ENCODE measurements around the gene UCHL3. TPM values are rescaled to one million over a fixed set of nuclear protein-coding genes. Genes with fewer than 3 reads are reported as not detected.

UCHL3 gene
- total and polyA plus RNA-seq, 2 experiments from 2014 or later: 64.6 to 143 TPM

DNA sequence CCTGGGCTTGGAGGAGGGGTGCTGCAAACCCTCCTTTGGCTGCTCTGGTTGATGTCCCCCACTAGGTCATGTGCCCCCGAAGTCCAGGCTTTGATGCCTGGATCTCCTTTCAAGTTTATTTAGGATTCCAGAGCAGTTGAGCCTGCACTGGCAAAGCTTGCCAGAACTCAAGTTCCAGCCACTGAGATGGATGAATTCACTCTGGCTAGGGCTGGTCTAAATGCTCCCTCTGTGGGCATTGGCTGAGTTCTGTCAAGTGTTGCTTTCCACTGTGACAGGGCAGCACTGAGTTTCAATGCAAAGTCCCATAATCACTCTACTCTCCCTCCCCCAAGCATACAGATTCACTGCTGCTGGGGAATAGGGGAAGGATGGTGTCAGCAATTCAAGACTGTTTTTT is 68.7 kb downstream of the UCHL3 start (continued):
- TF ChIP-seq ZNF462 (CRISPR knock-in tag; IDR thresholded peaks at IDR 0.05) (no peak), EZH2 (IDR thresholded peaks at IDR 0.05; ENCODE audit: low read depth, unreplicated experiment) (no peak)

- TF ChIP-seq ZNF462 (CRISPR knock-in tag; IDR thresholded peaks at IDR 0.05) (no peak), EZH2phosphoT487 (IDR thresholded peaks at IDR 0.05; ENCODE audit: unreplicated experiment) (no peak), EZH2 (IDR thresholded peaks at IDR 0.05; ENCODE audit: low read depth, unreplicated experiment) (no peak), NANOG (IDR thresholded peaks at IDR 0.05; ENCODE audit: borderline replicate concordance) (no peak), CREB1 (CRISPR knock-in tag; IDR thresholded peaks at IDR 0.05; ENCODE audit: low read depth) (no peak), JUNB (IDR thresholded peaks at IDR 0.05; ENCODE audit: unreplicated experiment) (no peak), ETS1 (IDR thresholded peaks at IDR 0.05) (no peak), STAT1 (IDR thresholded peaks at IDR 0.05; ENCODE audit: unreplicated experiment) (no peak)
- Histone ChIP-seq H3F3A (replicated peaks; ENCODE audit: low read depth) (no peaks in the 10 kb centered on the region), H3K4me2 (no peak overlapping the region)
Measured at GRCh38 chr13:75620020-75620419, 70.4 kb downstream of the UCHL3 start.

More at GRCh38 chr13:75620020-75620419, 70.4 kb downstream of the UCHL3 start:
- no peak overlapping the region for H3K27ac ChIP-seq (ENCODE audit: low read depth)
- Mint-ChIP-seq H3K4me3 (no peak overlapping the region), H3K9me3 (no peaks in the 10 kb centered on the region), H3K4me1 (no peaks in the 10 kb centered on the region), H3K36me3 (ENCODE audit: low read depth) (no peaks in the 10 kb centered on the region), H3K27ac (no peak overlapping the region), H3K27me3 (ENCODE audit: insufficient read depth, low read depth, poor library complexity) (no peaks in the 10 kb centered on the region)
- no peaks in the 10 kb centered on the region for H3K36me3 ChIP-seq (ENCODE audit: insufficient read depth)
- no peaks in the 10 kb centered on the region for H4K20me1 ChIP-seq (replicated peaks; ENCODE audit: insufficient read depth)
- no peaks in the 10 kb centered on the region for H3K4me1 ChIP-seq (ENCODE audit: insufficient read depth)
- H3K79me2 ChIP-seq (replicated peaks; ENCODE audit: insufficient read depth): no peaks in the 10 kb centered on the region
- H2AFZ ChIP-seq: no peak overlapping the region
- H3K27me3 ChIP-seq (ENCODE audit: insufficient read depth): no peaks in the 10 kb centered on the region
- no peak for DNase-seq (ENCODE audit: low spot score)
- ATAC-seq: no peak
- no peak overlapping the region for H3K4me3 ChIP-seq
- H3K9me2 ChIP-seq (ENCODE audit: insufficient read depth): 0 out of 2 replicates have a peak, but pooled peaks cover 4% of the 10 kb centered on the region

Measured in GM23338 (cell line).